GM10266 (cell line): Measurements from ENCODE around the gene FAM181B.

Source experiments
- DNase-seq: peaks from one replicate; pipeline ENCODE4 v3.0.0; 2012; ENCODE audit errors: extremely low spot score
- TF ChIP-seq, protein P1 (sequence below): IDR thresholded peaks from 2 replicates; pipeline ENCODE4 v1.5.1; 2012; ENCODE audit warnings: mild to moderate bottlenecking, low read depth; ENCODE audit not compliant: control insufficient read depth, insufficient read depth; ENCODE audit errors: missing control alignments

The FAM181B gene

DNA sequence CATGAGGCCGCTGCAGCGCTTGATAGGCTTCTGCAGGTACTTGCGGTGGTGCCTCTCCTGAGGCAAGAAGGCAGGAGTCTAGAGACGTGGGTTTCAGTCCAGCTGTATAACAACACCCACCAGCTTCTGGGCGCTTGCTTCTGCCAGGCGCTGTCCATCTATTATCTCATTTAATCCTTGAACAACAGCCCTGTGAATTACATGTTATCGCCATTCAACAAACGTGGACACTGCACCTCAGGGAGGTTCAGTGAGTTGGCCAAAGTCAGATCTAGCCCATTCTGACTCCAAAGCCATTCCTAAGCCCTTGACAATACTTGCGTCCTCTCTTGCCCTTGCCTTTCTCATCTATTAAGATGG is 436 bp upstream of the FAM181B start:
- DNase-seq, result no peak
- TF ChIP-seq, protein P1, sequence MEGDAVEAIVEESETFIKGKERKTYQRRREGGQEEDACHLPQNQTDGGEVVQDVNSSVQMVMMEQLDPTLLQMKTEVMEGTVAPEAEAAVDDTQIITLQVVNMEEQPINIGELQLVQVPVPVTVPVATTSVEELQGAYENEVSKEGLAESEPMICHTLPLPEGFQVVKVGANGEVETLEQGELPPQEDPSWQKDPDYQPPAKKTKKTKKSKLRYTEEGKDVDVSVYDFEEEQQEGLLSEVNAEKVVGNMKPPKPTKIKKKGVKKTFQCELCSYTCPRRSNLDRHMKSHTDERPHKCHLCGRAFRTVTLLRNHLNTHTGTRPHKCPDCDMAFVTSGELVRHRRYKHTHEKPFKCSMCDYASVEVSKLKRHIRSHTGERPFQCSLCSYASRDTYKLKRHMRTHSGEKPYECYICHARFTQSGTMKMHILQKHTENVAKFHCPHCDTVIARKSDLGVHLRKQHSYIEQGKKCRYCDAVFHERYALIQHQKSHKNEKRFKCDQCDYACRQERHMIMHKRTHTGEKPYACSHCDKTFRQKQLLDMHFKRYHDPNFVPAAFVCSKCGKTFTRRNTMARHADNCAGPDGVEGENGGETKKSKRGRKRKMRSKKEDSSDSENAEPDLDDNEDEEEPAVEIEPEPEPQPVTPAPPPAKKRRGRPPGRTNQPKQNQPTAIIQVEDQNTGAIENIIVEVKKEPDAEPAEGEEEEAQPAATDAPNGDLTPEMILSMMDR, result no peak

DNA sequence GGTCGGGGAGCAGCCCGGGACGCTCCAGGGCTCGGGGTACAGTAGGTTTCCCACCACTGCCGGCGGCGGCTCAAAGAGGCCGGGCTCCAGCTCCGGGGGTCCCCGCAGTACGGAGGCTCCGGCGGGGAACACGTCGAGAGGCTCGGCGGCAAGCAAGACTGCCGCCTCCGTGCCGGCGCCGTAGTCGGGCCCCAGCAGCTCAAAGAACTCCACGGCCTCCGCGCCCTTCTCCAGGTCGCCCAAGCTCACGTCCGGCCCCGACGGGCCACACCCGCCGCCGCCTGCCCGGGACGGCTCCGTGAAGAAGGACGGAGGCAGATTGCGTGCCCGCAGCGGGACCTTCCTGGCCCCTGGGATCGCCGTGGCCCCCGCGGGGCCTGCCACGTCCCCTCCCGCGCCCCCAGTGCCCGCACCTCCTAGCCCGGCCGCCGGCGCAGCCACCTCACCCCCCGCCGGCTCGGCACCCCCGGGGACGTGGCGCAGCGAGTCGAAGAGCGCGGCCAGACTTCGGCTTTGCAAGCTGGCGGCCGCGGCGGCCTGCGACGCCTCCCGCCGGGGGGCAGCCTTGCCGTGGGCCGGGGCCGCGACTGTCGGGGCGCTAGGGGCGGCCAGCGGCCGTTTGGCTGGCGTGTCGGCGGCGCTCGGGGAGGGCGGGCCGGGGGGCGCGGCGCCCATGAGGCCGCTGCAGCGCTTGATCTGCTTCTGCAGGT is 775 bp downstream of the FAM181B start:
- TF ChIP-seq, protein P1, result no peak
- DNase-seq, result peak; percentile 38

DNA sequence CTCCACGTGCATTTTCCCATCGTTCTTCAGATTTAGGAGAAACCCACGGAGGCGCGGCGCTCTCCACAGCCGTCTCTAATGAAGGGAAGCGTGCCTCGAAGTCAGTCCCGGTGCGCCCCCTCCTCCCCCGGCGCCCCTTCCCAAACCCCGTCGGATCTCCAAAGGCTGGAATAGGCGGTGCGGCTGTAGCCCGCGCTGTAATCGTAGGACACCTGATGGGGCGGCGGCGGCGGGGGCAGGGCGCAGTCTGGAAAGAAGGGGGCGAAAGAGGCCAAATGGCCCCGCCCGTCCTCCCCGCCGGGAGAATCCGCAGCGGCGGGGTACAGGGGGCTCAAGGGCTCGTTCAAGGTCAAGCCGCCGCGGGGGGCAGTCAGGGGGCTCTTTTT is 1.3 kb downstream of the FAM181B start:
- DNase-seq, result no peak
- TF ChIP-seq, protein P1, result no peak

DNA sequence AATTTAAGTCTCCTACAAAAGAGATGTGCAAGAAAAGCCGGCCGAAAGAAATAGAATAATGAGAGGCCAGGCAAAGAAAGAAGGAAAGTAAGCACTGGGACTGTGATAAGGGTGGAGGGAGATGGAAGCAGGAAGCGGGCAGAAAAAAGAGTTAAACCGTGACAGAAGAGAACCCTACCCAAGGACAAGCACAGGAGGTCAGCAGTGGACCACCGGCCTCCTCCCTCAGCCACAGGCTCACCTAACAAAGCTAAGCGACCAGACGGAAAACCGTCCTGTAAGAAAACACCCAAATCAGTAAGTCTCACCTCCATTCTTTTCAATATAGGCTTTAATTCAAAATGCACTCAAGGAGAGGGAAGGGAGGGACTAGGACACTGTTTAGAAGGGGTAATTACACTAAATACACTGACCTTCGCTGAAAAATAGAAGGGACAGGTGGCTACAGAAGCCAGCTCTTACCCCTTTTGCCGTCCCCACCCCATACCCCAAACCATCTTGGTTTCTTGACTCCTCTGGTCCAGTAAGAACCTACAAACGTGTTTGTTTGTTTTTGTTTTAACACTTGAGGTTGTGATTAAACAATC is 1.9 kb downstream of the FAM181B start:
- DNase-seq, result peak; percentile 23
- TF ChIP-seq, protein P1, result no peak

DNA sequence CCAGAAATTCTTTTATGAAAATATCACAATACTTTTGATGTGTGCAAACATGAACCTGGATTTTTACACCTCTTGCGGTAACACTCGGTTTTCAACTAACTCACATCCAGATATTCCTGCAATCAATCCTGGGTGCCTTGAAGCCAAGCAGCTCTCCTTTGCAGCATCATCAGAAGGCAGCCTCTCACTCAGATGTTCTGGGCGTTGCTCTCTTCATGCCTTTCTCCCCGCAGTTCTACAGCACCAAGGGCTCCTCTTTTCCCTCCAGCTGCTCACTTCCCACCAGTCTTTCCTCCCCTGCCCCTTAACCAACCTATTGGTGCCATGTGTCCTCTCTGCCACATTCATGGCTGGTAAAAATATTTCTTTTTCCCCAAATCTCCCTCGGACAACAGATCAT is 2.9 kb downstream of the FAM181B start:
- TF ChIP-seq, protein P1, result no peak
- DNase-seq, result no peak

DNA sequence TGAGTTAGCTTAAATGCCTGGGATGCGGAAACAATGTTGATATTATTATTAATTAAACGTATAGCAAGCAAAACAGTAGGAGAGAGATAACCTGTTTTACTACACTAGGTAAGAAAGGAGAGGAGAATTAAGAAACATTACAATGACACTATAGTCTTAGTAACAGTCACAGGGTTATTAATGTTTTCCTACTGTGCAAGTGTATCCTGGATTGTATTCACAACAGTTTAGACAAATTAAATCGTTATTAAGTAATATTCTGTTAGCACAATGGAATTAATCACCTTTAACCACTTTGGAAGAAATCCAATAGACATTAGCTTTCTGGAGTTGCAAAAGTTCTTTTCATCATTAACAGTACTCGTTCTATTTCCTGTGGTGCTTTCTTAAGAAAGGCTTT is 3.4 kb downstream of the FAM181B start:
- TF ChIP-seq, protein P1, result no peak
- no peak for DNase-seq

DNA sequence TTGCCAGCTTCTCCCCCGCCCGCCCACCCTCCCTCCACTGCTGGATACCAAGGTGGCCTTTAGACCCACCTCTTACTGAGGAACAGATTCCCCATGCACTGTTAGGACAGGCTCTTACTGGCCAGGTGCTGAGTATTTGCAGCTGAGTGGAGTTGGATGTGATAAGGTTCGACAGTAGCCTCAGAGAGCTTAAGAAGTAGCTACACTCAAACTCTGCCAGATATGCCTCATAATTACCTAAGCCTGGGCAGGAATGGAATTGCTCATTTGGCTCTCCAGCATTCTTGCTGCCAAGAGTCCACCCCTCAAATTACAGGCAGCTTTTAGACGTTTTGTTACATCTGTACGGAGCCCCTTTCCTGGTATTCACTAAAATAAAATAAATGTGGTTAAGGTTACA is 9.6 kb downstream of the FAM181B start:
- DNase-seq, result no peak
- TF ChIP-seq, protein P1, result no peak
